GM23338 (cell line): ENCODE measurements around the gene CDHR2. TPM values are rescaled to one million over a fixed set of nuclear protein-coding genes. Genes with fewer than 3 reads are reported as not detected.

Experiments used
- ATAC-seq: fragments of 200-7000 bp; cut with Tn5 transposase; 3 replicates; pipeline ENCODE4 v1.9.1; 2020
- DNase-seq: peaks from one replicate; pipeline ENCODE4 v3.0.0-alpha.2; 2015; ENCODE audit warnings: low spot score
- H2AFZ ChIP-seq: fragments of 200-600 bp; sonication (generic); 2 replicates; pipeline ENCODE4 v1.8.0; 2016; ENCODE audit warnings: antibody characterized with exemption, mild to moderate bottlenecking, moderate library complexity
- H3F3A ChIP-seq: fragments of 200-600 bp; sonication (generic); replicated peaks from 2 replicates; pipeline ENCODE4 v1.8.0; 2017; ENCODE audit warnings: antibody characterized with exemption, mixed run types, low read depth
- H3K27ac ChIP-seq: fragments of 200-600 bp; sonication (generic); 2 replicates; pipeline ENCODE4 v1.6.1; 2016; ENCODE audit warnings: low read depth
- H3K27me3 ChIP-seq: fragments of 200-600 bp; sonication (generic); 2 replicates; pipeline ENCODE4 v1.8.0; 2016; ENCODE audit warnings: mild to moderate bottlenecking, mixed run types, moderate library complexity; ENCODE audit not compliant: insufficient read depth
- H3K36me3 ChIP-seq: fragments of 200-600 bp; sonication (generic); 2 replicates; pipeline ENCODE4 v1.8.0; 2016; ENCODE audit warnings: mild to moderate bottlenecking; ENCODE audit not compliant: insufficient read depth
- H3K4me1 ChIP-seq: fragments of 200-600 bp; sonication (generic); 2 replicates; pipeline ENCODE4 v1.8.0; 2016; ENCODE audit warnings: mild to moderate bottlenecking, moderate library complexity; ENCODE audit not compliant: insufficient read depth
- H3K4me2 ChIP-seq: fragments of 200-600 bp; sonication (generic); 2 replicates; pipeline ENCODE4 v1.7.1; 2017; ENCODE audit warnings: mixed run types
- H3K4me3 ChIP-seq: fragments of 200-600 bp; sonication (generic); 2 replicates; pipeline ENCODE4 v1.6.1; 2016; ENCODE audit warnings: mixed run types
- H3K79me2 ChIP-seq: fragments of 200-600 bp; sonication (generic); replicated peaks from 2 replicates; pipeline ENCODE4 v1.8.0; 2017; ENCODE audit warnings: mild to moderate bottlenecking; ENCODE audit not compliant: insufficient read depth
- H3K9me2 ChIP-seq: fragments of 200-600 bp; sonication (generic); 2 replicates; pipeline ENCODE4 v1.8.0; 2017; ENCODE audit not compliant: insufficient read depth
- H4K20me1 ChIP-seq: fragments of 200-600 bp; sonication (generic); replicated peaks from 2 replicates; pipeline ENCODE4 v1.8.0; 2017; ENCODE audit warnings: mild to moderate bottlenecking; ENCODE audit not compliant: insufficient read depth
- H3K27ac Mint-ChIP-seq: 2 replicates; pipeline ENCODE4 v1.8.0; 2020; ENCODE audit warnings: inconsistent platforms, mild to moderate bottlenecking, moderate library complexity, mixed read lengths
- H3K27me3 Mint-ChIP-seq: 3 replicates; pipeline ENCODE4 v1.8.0; 2022; ENCODE audit warnings: low read depth, mild to moderate bottlenecking, moderate library complexity, mixed read lengths, inconsistent platforms; ENCODE audit not compliant: insufficient read depth, poor library complexity
- H3K36me3 Mint-ChIP-seq: 3 replicates; pipeline ENCODE4 v1.8.0; 2021; ENCODE audit warnings: low read depth, mild to moderate bottlenecking, inconsistent platforms, moderate library complexity, mixed read lengths
- H3K4me1 Mint-ChIP-seq: 3 replicates; pipeline ENCODE4 v1.8.0; 2020; ENCODE audit warnings: mild to moderate bottlenecking, inconsistent platforms, mixed read lengths
- H3K4me3 Mint-ChIP-seq: 3 replicates; pipeline ENCODE4 v1.8.0; 2021; ENCODE audit warnings: moderate library complexity, mild to moderate bottlenecking, inconsistent platforms, mixed read lengths
- H3K9me3 Mint-ChIP-seq: 3 replicates; pipeline ENCODE4 v1.8.0; 2020; ENCODE audit warnings: moderate library complexity, mild to moderate bottlenecking, inconsistent platforms, mixed read lengths
- CREB1 ChIP-seq: fragments of 250-450 bp; sonication (Bioruptor Pico); IDR thresholded peaks from 2 replicates; pipeline ENCODE4 v1.5.0; 2020; ENCODE audit warnings: low read depth, mild to moderate bottlenecking, moderate library complexity
- CTCF ChIP-seq, 2 experiments: fragments of 200-600 bp in 1 of 2; sonication (generic) in 1 of 2; conservative IDR thresholded peaks; 2 replicates each; pipeline versions ENCODE4 v1.5.1 to v1.6.1; 2016 to 2017; ENCODE audit warnings: antibody characterized with exemption in 2 of 2, low read depth in 2 of 2, mild to moderate bottlenecking in 2 of 2, moderate library complexity in 1 of 2
- EZH2 ChIP-seq: fragments of 200-600 bp; sonication (generic); IDR thresholded peaks from one replicate; pipeline ENCODE4 v1.8.0; 2017; ENCODE audit warnings: antibody characterized with exemption, mild to moderate bottlenecking, low read depth; ENCODE audit not compliant: unreplicated experiment
- EZH2phosphoT487 ChIP-seq: fragments of 200-600 bp; sonication (generic); IDR thresholded peaks from one replicate; pipeline ENCODE4 v1.8.1; 2018; ENCODE audit warnings: antibody characterized with exemption; ENCODE audit not compliant: unreplicated experiment
- JUNB ChIP-seq: IDR thresholded peaks from one replicate; pipeline ENCODE4 v1.6.1; 2016; ENCODE audit warnings: antibody characterized with exemption; ENCODE audit not compliant: unreplicated experiment
- POLR2AphosphoS5 ChIP-seq: IDR thresholded peaks from 2 replicates; pipeline ENCODE4 v1.6.1; 2016; ENCODE audit warnings: antibody characterized with exemption, low read depth
- REST ChIP-seq: IDR thresholded peaks from one replicate; pipeline ENCODE4 v1.6.1; 2018; ENCODE audit warnings: antibody characterized with exemption; ENCODE audit not compliant: unreplicated experiment
- STAT1 ChIP-seq: IDR thresholded peaks from one replicate; pipeline ENCODE4 v1.6.1; 2016; ENCODE audit warnings: antibody characterized with exemption; ENCODE audit not compliant: unreplicated experiment
- ZNF331 ChIP-seq: fragments of 250-450 bp; sonication (Bioruptor Pico); IDR thresholded peaks from 2 replicates; pipeline ENCODE4 v1.5.0; 2020; ENCODE audit warnings: low read depth, mild to moderate bottlenecking, moderate library complexity
- ZNF462 ChIP-seq: fragments of 250-450 bp; sonication (Bioruptor Pico); IDR thresholded peaks from 2 replicates; pipeline ENCODE4 v1.5.0; 2020; ENCODE audit warnings: mild to moderate bottlenecking, moderate library complexity
- polyA plus RNA-seq: library from polyadenylated mRNA; unstranded; fragments of >200 nt; fragmentation: Nextera tagmentation; extraction: Ambion mirVana; gene quantifications from 2 replicates; pipeline ENCODE4 v1.2.1, GENCODE V29; 2016
- total RNA-seq: library from RNA; depleted of rRNA; stranded (reverse); fragments of >200 nt; shearing (Covaris generic); gene quantifications from 2 replicates; pipeline ENCODE4 v1.2.3, GENCODE V29; 2014
- TF ChIP-seq, protein P1 (sequence below): IDR thresholded peaks from 2 replicates; pipeline ENCODE4 v1.6.1; 2016; ENCODE audit warnings: antibody characterized with exemption

CDHR2 gene
- total and polyA plus RNA-seq, 2 experiments from 2014 or later: not detected

DNA sequence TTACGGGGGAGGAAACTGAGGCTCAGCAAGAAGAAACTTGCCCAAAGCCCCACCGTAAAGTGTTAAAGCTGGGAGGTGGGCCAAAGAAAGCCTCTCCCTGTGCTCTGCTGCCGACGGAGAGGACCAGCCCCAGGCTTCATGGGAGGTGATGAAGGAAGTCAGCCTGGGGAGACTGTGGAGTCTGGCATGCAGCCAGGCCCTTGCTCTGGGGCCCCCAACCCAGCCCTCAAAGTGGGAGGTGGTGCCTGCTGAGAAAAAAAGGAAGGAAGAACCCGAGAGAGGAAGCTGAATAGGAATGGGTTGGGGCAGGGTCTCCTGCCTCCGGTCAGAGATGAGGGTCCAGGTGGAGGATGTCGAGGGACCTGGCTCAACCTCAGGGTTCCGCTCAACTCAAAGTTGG lies 15.8 kb upstream of the CDHR2 start:
- Histone ChIP-seq H3K36me3 (peaks cover 14% of the 10 kb centered on the region; the same call in 1 of the 2 replicates), H2AFZ (no peak overlapping the region), H3K4me2 (peak overlapping the region; percentile 98; the same call in 1 of the 2 replicates), H3K79me2 (peaks cover 52% of the 10 kb centered on the region), H3K4me1 (peaks cover 24% of the 10 kb centered on the region), H3K4me3 (peak overlapping the region; percentile 13; the same call in 1 of the 2 replicates), H3F3A (0 out of 2 replicates have a peak, but pooled peaks cover 9% of the 10 kb centered on the region), H3K9me2 (no peaks in the 10 kb centered on the region), H4K20me1 (peaks cover 26% of the 10 kb centered on the region), H3K27me3 (no peaks in the 10 kb centered on the region), H3K27ac (0 out of 2 replicates have a peak overlapping the region, but pooled peaks have one; percentile 45)
- ATAC-seq: no peak
- peaks cover 24% of the 10 kb centered on the region for H3K4me1 Mint-ChIP-seq
- H3K9me3 Mint-ChIP-seq: peaks cover 2% of the 10 kb centered on the region; the same call in 1 of the 3 replicates
- H3K27me3 Mint-ChIP-seq: peaks cover 25% of the 10 kb centered on the region
- H3K36me3 Mint-ChIP-seq: peaks cover 56% of the 10 kb centered on the region
- no peak overlapping the region for H3K27ac Mint-ChIP-seq
- no peak for DNase-seq
- peak overlapping the region; percentile 30; the same call in 2 of the 3 replicates for H3K4me3 Mint-ChIP-seq
- no peak for TF ChIP-seq POLR2AphosphoS5
- TF ChIP-seq REST: no peak
- TF ChIP-seq EZH2phosphoT487: no peak
- no peak for TF ChIP-seq CTCF (conservative IDR thresholded peaks at IDR 0.05; ENCODE audit: low read depth in 2 of 2)
- TF ChIP-seq STAT1: no peak
- TF ChIP-seq, protein P1, sequence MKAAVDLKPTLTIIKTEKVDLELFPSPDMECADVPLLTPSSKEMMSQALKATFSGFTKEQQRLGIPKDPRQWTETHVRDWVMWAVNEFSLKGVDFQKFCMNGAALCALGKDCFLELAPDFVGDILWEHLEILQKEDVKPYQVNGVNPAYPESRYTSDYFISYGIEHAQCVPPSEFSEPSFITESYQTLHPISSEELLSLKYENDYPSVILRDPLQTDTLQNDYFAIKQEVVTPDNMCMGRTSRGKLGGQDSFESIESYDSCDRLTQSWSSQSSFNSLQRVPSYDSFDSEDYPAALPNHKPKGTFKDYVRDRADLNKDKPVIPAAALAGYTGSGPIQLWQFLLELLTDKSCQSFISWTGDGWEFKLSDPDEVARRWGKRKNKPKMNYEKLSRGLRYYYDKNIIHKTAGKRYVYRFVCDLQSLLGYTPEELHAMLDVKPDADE: no peak
- TF ChIP-seq ZNF462: no peak
- TF ChIP-seq EZH2: no peak
- TF ChIP-seq JUNB: no peak
- no peak for TF ChIP-seq ZNF331 (CRISPR knock-in tag)
- no peak for TF ChIP-seq CREB1
